ENCODE results near the gene LBHD1.
"Not testable (repeated sequence)": the region's sequence is repeated elsewhere in the genome, so short reads cannot be mapped to it uniquely, and the experiment has no call there.

Gene LBHD1

DNA sequence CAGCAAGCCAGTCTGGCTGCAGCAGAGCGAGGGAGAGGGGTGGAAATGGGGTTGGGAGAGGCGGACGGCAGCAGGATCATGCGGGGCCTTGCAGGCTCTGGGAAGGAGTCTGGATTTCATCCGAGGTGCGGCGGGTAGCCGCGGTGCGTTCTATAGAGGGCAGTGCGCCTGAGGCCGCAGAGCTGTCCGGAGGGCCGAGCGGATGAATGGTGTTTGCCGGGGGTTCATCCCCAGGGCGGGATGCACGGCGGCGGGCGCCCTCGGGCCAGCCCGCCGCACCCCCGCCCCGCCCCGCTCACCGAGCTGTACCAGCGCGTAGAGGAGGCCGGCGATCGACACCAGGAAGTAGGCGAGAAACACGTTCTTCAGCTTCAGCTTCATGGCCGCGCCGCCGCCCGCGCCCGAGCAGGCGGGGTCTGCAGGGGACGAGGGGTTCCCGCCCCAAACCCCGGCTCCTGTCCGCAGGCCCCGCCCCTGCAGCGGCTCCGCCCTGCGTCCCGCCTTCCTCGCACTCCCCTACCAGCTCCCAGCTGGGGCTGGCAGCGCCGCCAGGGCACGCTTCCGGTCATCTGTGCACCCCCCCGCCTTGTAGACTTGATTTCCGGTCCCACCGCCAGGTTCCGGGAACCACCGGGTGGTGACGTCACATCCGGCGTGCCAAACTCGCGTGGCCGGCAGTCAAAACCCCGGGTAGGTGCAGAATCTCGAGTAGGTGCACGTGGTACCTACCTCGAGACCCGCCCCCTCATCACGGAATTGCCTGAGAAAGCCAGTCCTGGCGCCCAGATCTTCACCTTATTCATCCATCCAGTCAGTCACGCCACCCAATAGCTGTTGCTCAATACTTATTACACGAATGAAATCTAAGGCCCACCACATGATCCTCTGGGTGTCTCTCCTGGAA is 50.2 kb downstream of the LBHD1 start, which contains the start of gene B3GAT3:
B3GAT3 (minus strand) TSS at position 420 of the 904 bp plus-strand sequence; CDS start at position 381, 39 bp downstream.
- no peak for TF ChIP-seq FOXK2 (IDR thresholded peaks at IDR 0.05)
- TF ChIP-seq, protein P1, sequence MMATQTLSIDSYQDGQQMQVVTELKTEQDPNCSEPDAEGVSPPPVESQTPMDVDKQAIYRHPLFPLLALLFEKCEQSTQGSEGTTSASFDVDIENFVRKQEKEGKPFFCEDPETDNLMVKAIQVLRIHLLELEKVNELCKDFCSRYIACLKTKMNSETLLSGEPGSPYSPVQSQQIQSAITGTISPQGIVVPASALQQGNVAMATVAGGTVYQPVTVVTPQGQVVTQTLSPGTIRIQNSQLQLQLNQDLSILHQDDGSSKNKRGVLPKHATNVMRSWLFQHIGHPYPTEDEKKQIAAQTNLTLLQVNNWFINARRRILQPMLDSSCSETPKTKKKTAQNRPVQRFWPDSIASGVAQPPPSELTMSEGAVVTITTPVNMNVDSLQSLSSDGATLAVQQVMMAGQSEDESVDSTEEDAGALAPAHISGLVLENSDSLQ (IDR thresholded peaks at IDR 0.05), result no peak; the same call in 1 of the 2 replicates
- TF ChIP-seq ELF4 (IDR thresholded peaks at IDR 0.05), result peak; percentile 74
- TF ChIP-seq TARDBP (IDR thresholded peaks at IDR 0.05), result peak; percentile 49; the same call in 1 of the 2 replicates
- no peak for TF ChIP-seq LEF1 (IDR thresholded peaks at IDR 0.05; ENCODE audit: borderline replicate concordance)
- TF ChIP-seq HDGF (IDR thresholded peaks at IDR 0.05; ENCODE audit: borderline replicate concordance), result 0 out of 2 replicates have a peak, but pooled peaks have one; percentile 69
- peak; percentile 87 for TF ChIP-seq L3MBTL2 (conservative IDR thresholded peaks at IDR 0.05)
- POLR2A ChIA-PET, result interaction anchor here (0.8 to 4.6 kb wide), 25 partner anchors 9 to 220 kb away, joined by 3 to 61 read pairs (median 4); partner anchors contain the start of genes C11orf98, CSKMT, EEF1G and EML3
- CTCF ChIA-PET, result interaction anchor here (0.7 to 1.2 kb wide), 2 partner anchors 10 to 30 kb away, joined by 3 to 7 read pairs; partner anchors contain the start of gene TUT1
- peak; percentile 98 for DNase-seq (ENCODE audit: extremely low spot score)

DNA sequence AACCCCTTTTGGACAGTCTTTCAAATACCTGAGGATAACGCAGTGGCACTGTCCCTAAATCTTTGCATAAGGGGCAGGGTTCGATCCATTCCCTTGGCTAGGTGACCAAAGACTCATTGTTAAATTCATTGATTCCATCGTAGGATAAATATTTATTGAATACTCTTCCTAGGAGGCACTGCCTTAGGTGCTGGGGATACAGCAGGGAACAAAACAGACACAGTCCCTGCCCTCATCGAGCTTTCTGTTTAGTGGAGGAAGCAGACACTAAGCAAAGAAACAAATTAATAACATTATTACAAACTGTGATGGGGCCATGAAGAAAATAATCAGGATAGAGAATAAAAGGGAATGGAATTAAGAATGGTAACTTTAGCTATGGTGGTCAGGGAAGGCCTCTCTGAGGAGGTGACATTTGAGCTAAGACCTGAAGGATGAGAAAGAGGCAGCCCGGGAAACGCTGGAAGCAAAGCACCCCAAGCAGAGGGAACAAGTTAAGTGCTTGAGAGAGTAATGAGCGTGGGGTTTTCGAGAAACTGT is 51.0 kb downstream of the LBHD1 start:
- POLR2A ChIA-PET, result interaction anchor here (0.6 to 4.6 kb wide), 17 partner anchors 9 to 220 kb away, joined by 3 to 61 read pairs (median 5); partner anchors contain the start of genes C11orf98, CSKMT, EEF1G and GANAB
- CTCF ChIA-PET, result interaction anchor here (1.2 kb wide), 1 partner anchor 9 kb away, joined by 7 read pairs; no protein-coding TSS in a partner anchor
- TF ChIP-seq SP1 (IDR thresholded peaks at IDR 0.05) (no peak), ARNT (IDR thresholded peaks at IDR 0.05) (no peak), TARDBP (IDR thresholded peaks at IDR 0.05) (no peak), FOXM1 (IDR thresholded peaks at IDR 0.05; ENCODE audit: borderline replicate concordance) (no peak), ELF4 (IDR thresholded peaks at IDR 0.05) (no peak), BHLHE40 (IDR thresholded peaks at IDR 0.05; ENCODE audit: borderline replicate concordance) (no peak), HDGF (IDR thresholded peaks at IDR 0.05; ENCODE audit: borderline replicate concordance) (no peak), L3MBTL2 (conservative IDR thresholded peaks at IDR 0.05) (no peak), FOXA1 (IDR thresholded peaks at IDR 0.05) (no peak), SUZ12 (IDR thresholded peaks at IDR 0.05) (no peak), CTBP1 (IDR thresholded peaks at IDR 0.05; ENCODE audit: borderline replicate concordance) (no peak), NFRKB (IDR thresholded peaks at IDR 0.05) (no peak), LEF1 (IDR thresholded peaks at IDR 0.05; ENCODE audit: borderline replicate concordance) (no peak), ZNF384 (IDR thresholded peaks at IDR 0.05) (no peak), FOXK2 (IDR thresholded peaks at IDR 0.05) (no peak)
- TF ChIP-seq, protein P1 (IDR thresholded peaks at IDR 0.05), result no peak
- no peak for DNase-seq (ENCODE audit: extremely low spot score)

DNA sequence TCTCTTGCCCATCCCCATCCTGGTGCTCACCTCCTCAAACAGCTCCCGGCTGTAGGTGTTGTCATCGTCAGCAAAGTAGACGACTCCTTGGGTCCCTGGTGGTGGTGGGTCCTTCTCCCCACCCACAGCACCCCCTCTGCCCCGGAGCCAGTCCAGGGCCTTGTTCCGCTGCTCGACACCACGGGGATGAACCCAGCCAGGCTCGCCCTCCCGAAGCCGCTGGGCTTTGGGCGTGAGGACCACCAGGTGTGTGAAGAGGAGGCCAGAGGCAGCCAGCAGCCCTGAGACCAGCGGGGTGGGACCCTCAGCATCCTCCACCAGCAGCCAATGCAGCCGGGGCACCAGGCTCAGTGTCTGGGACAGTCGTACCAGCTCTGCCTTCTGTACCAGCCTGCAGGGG is 55.1 kb downstream of the LBHD1 start:
- POLR2A ChIA-PET, result interaction anchor here (3.6 kb wide), 1 partner anchor 25 kb away, joined by 19 read pairs; the partner anchor contains the start of gene TUT1
- DNase-seq (ENCODE audit: extremely low spot score), result not testable (repeated sequence)
- CTCF ChIA-PET, result interaction anchor here (0.6 kb wide), 1 partner anchor 15 kb away, joined by 4 read pairs; the partner anchor contains the start of gene MTA2

DNA sequence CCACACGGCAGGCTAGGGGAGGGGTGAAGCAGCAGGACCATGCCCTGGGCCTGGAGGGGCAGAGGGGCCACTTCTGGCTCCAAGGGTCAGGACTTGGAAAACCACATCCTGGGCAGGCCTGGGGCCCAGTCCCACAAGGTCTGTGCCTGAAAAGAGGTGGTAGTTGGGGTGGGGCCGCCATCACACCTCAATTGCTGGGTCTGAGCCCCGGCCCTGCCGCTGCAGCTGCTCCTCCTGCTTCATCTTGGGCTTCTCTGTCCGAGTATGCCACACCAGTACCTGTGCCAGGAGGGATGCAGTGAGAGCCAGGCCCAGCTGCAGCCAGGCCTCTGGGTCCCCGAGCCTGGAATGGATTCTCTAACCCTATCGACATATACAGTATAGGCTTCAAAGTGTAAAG is 56.5 kb downstream of the LBHD1 start:
- ChIA-PET POLR2A (interaction anchor here (1.0 to 2.1 kb wide), 3 partner anchors 24 to 56 kb away, joined by 4 to 6 read pairs (median 5); partner anchors contain the start of genes INTS5, LBHD1, TUT1 and UQCC3), CTCF (no interaction called here)
- TF ChIP-seq, protein P1 (IDR thresholded peaks at IDR 0.05), result no peak
- no peak for TF ChIP-seq FOXK2 (IDR thresholded peaks at IDR 0.05)
- TF ChIP-seq FOXM1 (IDR thresholded peaks at IDR 0.05; ENCODE audit: borderline replicate concordance), result no peak
- no peak for TF ChIP-seq ELF4 (IDR thresholded peaks at IDR 0.05)
- no peak for TF ChIP-seq NFRKB (IDR thresholded peaks at IDR 0.05)
- TF ChIP-seq BHLHE40 (IDR thresholded peaks at IDR 0.05; ENCODE audit: borderline replicate concordance), result no peak
- no peak for TF ChIP-seq ARNT (IDR thresholded peaks at IDR 0.05)
- no peak for TF ChIP-seq CTBP1 (IDR thresholded peaks at IDR 0.05; ENCODE audit: borderline replicate concordance)
- no peak for TF ChIP-seq L3MBTL2 (conservative IDR thresholded peaks at IDR 0.05)
- TF ChIP-seq LEF1 (IDR thresholded peaks at IDR 0.05; ENCODE audit: borderline replicate concordance), result no peak
- no peak for TF ChIP-seq SP1 (IDR thresholded peaks at IDR 0.05)
- TF ChIP-seq ZNF384 (IDR thresholded peaks at IDR 0.05), result no peak
- no peak for TF ChIP-seq FOXA1 (IDR thresholded peaks at IDR 0.05)
- no peak for TF ChIP-seq HDGF (IDR thresholded peaks at IDR 0.05; ENCODE audit: borderline replicate concordance)
- TF ChIP-seq SUZ12 (IDR thresholded peaks at IDR 0.05), result no peak
- no peak for TF ChIP-seq TARDBP (IDR thresholded peaks at IDR 0.05)
- DNase-seq (ENCODE audit: extremely low spot score), result no peak

DNA sequence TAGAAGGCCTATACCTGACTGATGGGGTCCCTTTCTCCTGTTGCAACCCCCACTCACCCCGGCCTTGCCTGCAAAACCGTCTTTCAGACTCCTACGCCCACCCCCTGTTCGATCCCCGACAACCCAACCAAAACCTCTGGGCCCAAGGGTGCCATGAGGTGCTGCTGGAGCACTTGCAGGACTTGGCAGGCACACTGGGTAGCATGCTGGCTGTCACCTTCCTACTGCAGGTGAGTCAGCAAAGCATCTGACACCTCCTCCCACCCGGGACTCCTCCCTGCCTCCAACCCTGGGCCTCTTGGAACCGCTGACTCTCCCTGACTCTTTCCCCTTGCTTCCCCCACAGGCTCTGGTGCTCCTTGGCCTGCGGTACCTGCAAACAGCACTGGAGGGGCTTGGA is 57.8 kb downstream of the LBHD1 start:
- CTCF ChIA-PET, result no interaction called here
- POLR2A ChIA-PET, result interaction anchor here (2.1 kb wide), 1 partner anchor 23 kb away, joined by 6 read pairs; the partner anchor contains the start of gene TUT1
- no peak for DNase-seq (ENCODE audit: extremely low spot score)
- TF ChIP-seq FOXA1 (IDR thresholded peaks at IDR 0.05), result no peak
- no peak for TF ChIP-seq LEF1 (IDR thresholded peaks at IDR 0.05; ENCODE audit: borderline replicate concordance)
- TF ChIP-seq, protein P1 (IDR thresholded peaks at IDR 0.05), result no peak
- no peak for TF ChIP-seq BHLHE40 (IDR thresholded peaks at IDR 0.05; ENCODE audit: borderline replicate concordance)
- TF ChIP-seq SUZ12 (IDR thresholded peaks at IDR 0.05), result no peak
- no peak for TF ChIP-seq L3MBTL2 (conservative IDR thresholded peaks at IDR 0.05)
- no peak for TF ChIP-seq NFRKB (IDR thresholded peaks at IDR 0.05)
- TF ChIP-seq FOXK2 (IDR thresholded peaks at IDR 0.05), result no peak

All from HEK293T (cell line).